ENCODE data around the gene KIAA1958. TPM values are rescaled to one million over a fixed set of nuclear protein-coding genes. Genes with fewer than 3 reads are reported as not detected.

KIAA1958 gene
- polyA plus RNA-seq, 1 of the 3 experiments (the other 2 are of a cell fraction) = 1.6 TPM

DNA sequence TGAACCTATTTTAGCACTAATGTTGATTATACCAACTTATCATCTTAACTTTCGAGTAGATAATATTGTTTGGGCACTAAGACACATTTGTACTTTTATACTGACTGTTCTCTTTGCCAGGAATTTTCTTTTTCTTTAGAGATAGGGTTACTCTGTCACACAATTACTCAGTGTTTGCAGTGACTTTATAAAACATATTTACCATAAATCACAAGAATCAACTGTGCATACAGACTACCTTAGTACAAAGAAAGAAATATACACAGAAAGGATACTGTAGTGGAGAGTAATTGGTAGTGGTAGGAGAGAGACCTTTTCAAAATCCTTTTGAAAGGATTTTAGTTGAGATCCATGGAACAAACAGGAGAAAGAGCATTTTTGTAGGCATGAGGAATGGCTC is 40.3 kb downstream of the KIAA1958 start:
- no peaks in the 10 kb centered on the region for H3K36me3 ChIP-seq (replicated peaks in 1 of 2; ENCODE audit: control insufficient read depth in 1 of 2, insufficient read depth in 2 of 2, low read length in 1 of 2)
- 88% methylated on average over 1 of the region's 1 CpG for WGBS (ENCODE audit: low lambda C conversion rate)
- H3K27ac ChIP-seq (ENCODE audit: low read depth in 2 of 2, low read length in 1 of 2) = no peak overlapping the region
- H2AFZ ChIP-seq (ENCODE audit: low read depth) = no peak overlapping the region
- no peak overlapping the region for H3K4me3 ChIP-seq (ENCODE audit: low read depth in 2 of 2, low read length in 1 of 2)
- no peak overlapping the region for H3K9ac ChIP-seq
- peaks cover 13% of the 10 kb centered on the region for H3K79me2 ChIP-seq (ENCODE audit: insufficient read depth)
- H3K4me2 ChIP-seq = no peak overlapping the region
- no peaks in the 10 kb centered on the region for H3K27me3 ChIP-seq (ENCODE audit: insufficient read depth)
- no peaks in the 10 kb centered on the region for H3F3A ChIP-seq (replicated peaks; ENCODE audit: insufficient read depth)
- TF ChIP-seq, protein P1, sequence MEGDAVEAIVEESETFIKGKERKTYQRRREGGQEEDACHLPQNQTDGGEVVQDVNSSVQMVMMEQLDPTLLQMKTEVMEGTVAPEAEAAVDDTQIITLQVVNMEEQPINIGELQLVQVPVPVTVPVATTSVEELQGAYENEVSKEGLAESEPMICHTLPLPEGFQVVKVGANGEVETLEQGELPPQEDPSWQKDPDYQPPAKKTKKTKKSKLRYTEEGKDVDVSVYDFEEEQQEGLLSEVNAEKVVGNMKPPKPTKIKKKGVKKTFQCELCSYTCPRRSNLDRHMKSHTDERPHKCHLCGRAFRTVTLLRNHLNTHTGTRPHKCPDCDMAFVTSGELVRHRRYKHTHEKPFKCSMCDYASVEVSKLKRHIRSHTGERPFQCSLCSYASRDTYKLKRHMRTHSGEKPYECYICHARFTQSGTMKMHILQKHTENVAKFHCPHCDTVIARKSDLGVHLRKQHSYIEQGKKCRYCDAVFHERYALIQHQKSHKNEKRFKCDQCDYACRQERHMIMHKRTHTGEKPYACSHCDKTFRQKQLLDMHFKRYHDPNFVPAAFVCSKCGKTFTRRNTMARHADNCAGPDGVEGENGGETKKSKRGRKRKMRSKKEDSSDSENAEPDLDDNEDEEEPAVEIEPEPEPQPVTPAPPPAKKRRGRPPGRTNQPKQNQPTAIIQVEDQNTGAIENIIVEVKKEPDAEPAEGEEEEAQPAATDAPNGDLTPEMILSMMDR (IDR thresholded peaks at IDR 0.05) = no peak
- TF ChIP-seq RFX5 (IDR thresholded peaks at IDR 0.05; ENCODE audit: low read length) = no peak
- TF ChIP-seq, protein P2, sequence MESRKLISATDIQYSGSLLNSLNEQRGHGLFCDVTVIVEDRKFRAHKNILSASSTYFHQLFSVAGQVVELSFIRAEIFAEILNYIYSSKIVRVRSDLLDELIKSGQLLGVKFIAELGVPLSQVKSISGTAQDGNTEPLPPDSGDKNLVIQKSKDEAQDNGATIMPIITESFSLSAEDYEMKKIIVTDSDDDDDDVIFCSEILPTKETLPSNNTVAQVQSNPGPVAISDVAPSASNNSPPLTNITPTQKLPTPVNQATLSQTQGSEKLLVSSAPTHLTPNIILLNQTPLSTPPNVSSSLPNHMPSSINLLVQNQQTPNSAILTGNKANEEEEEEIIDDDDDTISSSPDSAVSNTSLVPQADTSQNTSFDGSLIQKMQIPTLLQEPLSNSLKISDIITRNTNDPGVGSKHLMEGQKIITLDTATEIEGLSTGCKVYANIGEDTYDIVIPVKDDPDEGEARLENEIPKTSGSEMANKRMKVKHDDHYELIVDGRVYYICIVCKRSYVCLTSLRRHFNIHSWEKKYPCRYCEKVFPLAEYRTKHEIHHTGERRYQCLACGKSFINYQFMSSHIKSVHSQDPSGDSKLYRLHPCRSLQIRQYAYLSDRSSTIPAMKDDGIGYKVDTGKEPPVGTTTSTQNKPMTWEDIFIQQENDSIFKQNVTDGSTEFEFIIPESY (IDR thresholded peaks at IDR 0.05; ENCODE audit: borderline replicate concordance, low read depth) = no peak
- no peak for TF ChIP-seq EZH2phosphoT487 (IDR thresholded peaks at IDR 0.05; ENCODE audit: borderline replicate concordance, low read depth)
- no peak for TF ChIP-seq YY1 (IDR thresholded peaks at IDR 0.05; ENCODE audit: low read depth)
- TF ChIP-seq CHD2 (IDR thresholded peaks at IDR 0.05; ENCODE audit: low read length, partially characterized antibody) = no peak
- no peak for TF ChIP-seq TCF12 (IDR thresholded peaks at IDR 0.05)
- ChIA-PET CTCF (no interaction called here), POLR2A (no interaction called here)
- DNase-seq = no peak
- H3K4me1 ChIP-seq (ENCODE audit: control insufficient read depth in 1 of 2, insufficient read depth in 2 of 2, low read depth in 1 of 2, low read length in 1 of 2) = peaks cover 3 to 7% of the 10 kb centered on the region in 2 experiments; a peak in 2 of 4 replicates
- no peaks in the 10 kb centered on the region for H3K9me2 ChIP-seq
- H3K9me3 ChIP-seq = no peaks in the 10 kb centered on the region
- H4K20me1 ChIP-seq (ENCODE audit: insufficient read depth) = no peaks in the 10 kb centered on the region

- DNase-seq = no peak
- ChIA-PET CTCF (no interaction called here), POLR2A (no interaction called here)
- Histone ChIP-seq H2AFZ (ENCODE audit: low read depth) (no peak overlapping the region), H3K4me2 (no peak overlapping the region), H3K9ac (no peak overlapping the region), H3K27me3 (ENCODE audit: insufficient read depth) (no peaks in the 10 kb centered on the region), H3K79me2 (ENCODE audit: insufficient read depth) (peaks cover 13% of the 10 kb centered on the region; the same call in 1 of the 2 replicates), H4K20me1 (ENCODE audit: insufficient read depth) (no peaks in the 10 kb centered on the region), H3F3A (replicated peaks; ENCODE audit: insufficient read depth) (no peaks in the 10 kb centered on the region), H3K4me3 (ENCODE audit: low read depth in 2 of 2, low read length in 1 of 2) (no peak overlapping the region), H3K9me2 (no peaks in the 10 kb centered on the region), H3K9me3 (no peaks in the 10 kb centered on the region), H3K4me1 (ENCODE audit: control insufficient read depth in 1 of 2, insufficient read depth in 2 of 2, low read depth in 1 of 2, low read length in 1 of 2) (peaks cover 3 to 7% of the 10 kb centered on the region in 2 experiments; a peak in 2 of 4 replicates), H3K36me3 (replicated peaks in 1 of 2; ENCODE audit: control insufficient read depth in 1 of 2, insufficient read depth in 2 of 2, low read length in 1 of 2) (no peaks in the 10 kb centered on the region), H3K27ac (ENCODE audit: low read depth in 2 of 2, low read length in 1 of 2) (no peak overlapping the region)
- TF ChIP-seq, protein P3, sequence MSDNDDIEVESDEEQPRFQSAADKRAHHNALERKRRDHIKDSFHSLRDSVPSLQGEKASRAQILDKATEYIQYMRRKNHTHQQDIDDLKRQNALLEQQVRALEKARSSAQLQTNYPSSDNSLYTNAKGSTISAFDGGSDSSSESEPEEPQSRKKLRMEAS (IDR thresholded peaks at IDR 0.05; ENCODE audit: low read depth) = no peak
- TF ChIP-seq GATA2 (CRISPR knock-in tag; IDR thresholded peaks at IDR 0.05) (no peak), USF2 (IDR thresholded peaks at IDR 0.05; ENCODE audit: borderline replicate concordance, low read depth, low read length) (no peak)
- 91% methylated on average over 2 of the region's 2 CpGs for WGBS (ENCODE audit: low lambda C conversion rate)
Measured at GRCh38 chr9:112527959-112528358, 41.3 kb downstream of the KIAA1958 start.
